ENCODE measurements around the gene TPM3. TPM values are rescaled to one million over a fixed set of nuclear protein-coding genes. Genes with fewer than 3 reads are reported as not detected.
A peak's percentile ranks its signal among the peaks of the same experiment; 100 is the strongest.

Gene TPM3
- total RNA-seq, 3 donors from 2014 or later = 260 to 585 (median 412) TPM

- peaks cover under 1% of the 10 kb centered on the region for H3K4me1 ChIP-seq (ENCODE audit: low read depth)
- TF ChIP-seq CTCF (IDR thresholded peaks at IDR 0.05) = no peak
- no peaks in the 10 kb centered on the region for H3K9me3 ChIP-seq
- no peak for DNase-seq
- intact Hi-C loops (cut with DNase I, micrococcal nuclease) = no loop called here
- H3K4me3 ChIP-seq = no peak overlapping the region
- ATAC-seq = no peak
- no peaks in the 10 kb centered on the region for H3K36me3 ChIP-seq (ENCODE audit: low read depth)
Observed at GRCh38 chr1:154186852-154187501, 4.9 kb downstream of the TPM3 start.

GRCh38 chr1:154186177-154186576 is 5.7 kb downstream of the TPM3 start:
- H3K4me1 ChIP-seq (ENCODE audit: low read depth) = peaks cover 9% of the 10 kb centered on the region
- no peaks in the 10 kb centered on the region for H3K9me3 ChIP-seq
- ATAC-seq (no peak), DNase-seq (peak in 2 of 3 donors; percentile 72 to 80)
- intact Hi-C loops (cut with DNase I, micrococcal nuclease) = no loop called here
- no peak overlapping the region for H3K4me3 ChIP-seq
- H3K36me3 ChIP-seq (ENCODE audit: low read depth) = no peaks in the 10 kb centered on the region
- TF ChIP-seq CTCF (IDR thresholded peaks at IDR 0.05) = no peak

GRCh38 chr1:154183046-154183915 is 8.6 kb downstream of the TPM3 start:
- peak; percentile 90 for ATAC-seq
- Histone ChIP-seq H3K9me3 (no peaks in the 10 kb centered on the region), H3K4me3 (peak overlapping the region; percentile 84), H3K4me1 (ENCODE audit: low read depth) (peaks cover 37% of the 10 kb centered on the region), H3K36me3 (ENCODE audit: low read depth) (no peaks in the 10 kb centered on the region)
- no peak for TF ChIP-seq CTCF (IDR thresholded peaks at IDR 0.05)
- intact Hi-C loops (cut with DNase I, micrococcal nuclease) = no loop called here
- DNase-seq = peak; percentile 98 to 99 (median 99)

- peaks cover 45% of the 10 kb centered on the region for H3K4me1 ChIP-seq (ENCODE audit: low read depth)
- intact Hi-C loops (cut with DNase I, micrococcal nuclease) = no loop called here
- H3K4me3 ChIP-seq = peak overlapping the region; percentile 84
- no peaks in the 10 kb centered on the region for H3K36me3 ChIP-seq (ENCODE audit: low read depth)
- no peaks in the 10 kb centered on the region for H3K9me3 ChIP-seq
- no peak for TF ChIP-seq CTCF (IDR thresholded peaks at IDR 0.05)
- DNase-seq (peak; percentile 87 to 91 (median 91)), ATAC-seq (peak; percentile 73)
Observed at GRCh38 chr1:154182344-154183045, 9.4 kb downstream of the TPM3 start.

GRCh38 chr1:154181944-154182343 is 10.0 kb downstream of the TPM3 start:
- ATAC-seq = no peak
- no peaks in the 10 kb centered on the region for H3K36me3 ChIP-seq (ENCODE audit: low read depth)
- intact Hi-C loops (cut with DNase I, micrococcal nuclease) = no loop called here
- peaks cover 51% of the 10 kb centered on the region for H3K4me1 ChIP-seq (ENCODE audit: low read depth)
- H3K9me3 ChIP-seq = no peaks in the 10 kb centered on the region
- DNase-seq = no peak
- TF ChIP-seq CTCF (IDR thresholded peaks at IDR 0.05) = no peak
- H3K4me3 ChIP-seq = peak overlapping the region; percentile 84

Measured in mucosa of descending colon (tissue), 3 donors.